Skin of body (tissue), 2 donors: Measurements from ENCODE around the gene ZNF444. TPM values are rescaled to one million over a fixed set of nuclear protein-coding genes. Genes with fewer than 3 reads are reported as not detected.
"Not testable (repeated sequence)": the region's sequence is repeated elsewhere in the genome, so short reads cannot be mapped to it uniquely, and the experiment has no call there.

ENCODE experiments used
- DNase-seq: peaks from one replicate; lab custom pipeline; 2025; lab: John Stamatoyannopoulos, UW
- total RNA-seq: library from RNA; depleted of rRNA; stranded (reverse); fragments of >200 nt; gene quantifications from one replicate; pipeline ENCODE4 v1.2.3, GENCODE V29; 2014

ZNF444 gene
- total RNA-seq = 9.2 TPM

DNA sequence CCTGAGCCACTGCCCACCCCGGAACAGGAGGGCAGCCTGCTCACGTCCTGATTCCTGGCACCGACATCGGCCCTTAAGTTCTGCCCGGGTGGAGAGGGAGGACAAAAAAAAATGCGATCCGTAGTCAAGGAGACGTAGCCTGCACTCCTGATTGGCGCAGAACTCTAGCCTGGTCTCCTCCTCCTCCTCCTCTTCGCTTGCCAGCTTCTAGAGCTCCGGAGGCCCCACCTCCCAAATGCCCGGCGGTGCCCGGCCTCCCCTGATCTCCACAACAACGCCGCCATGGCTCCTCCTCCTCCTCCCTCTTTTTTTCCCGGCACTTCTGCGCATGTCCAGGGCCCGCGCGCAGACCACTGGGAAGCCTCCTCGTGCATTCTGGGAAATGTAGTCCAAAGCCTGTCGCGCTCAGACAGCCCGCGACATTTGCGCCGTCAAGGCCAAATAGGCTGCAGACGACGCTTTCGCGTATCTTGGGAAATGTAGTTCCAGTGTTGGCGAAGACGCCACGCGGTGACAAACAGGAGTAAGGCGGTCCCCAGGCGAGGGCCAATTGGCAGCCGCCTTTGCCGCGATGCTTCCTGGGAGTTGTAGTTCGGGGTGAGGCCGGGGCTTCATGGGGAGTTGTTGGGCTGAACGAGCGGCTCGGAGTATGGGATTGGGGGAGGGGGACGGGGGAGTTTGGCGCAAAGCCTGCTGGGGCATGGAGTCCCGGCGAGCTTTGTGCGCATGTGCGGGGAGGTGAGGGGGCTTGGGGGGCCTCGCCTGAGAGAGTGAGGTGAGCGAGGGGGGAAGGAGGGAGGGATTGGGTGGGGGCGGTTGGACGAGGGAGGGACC lies at the start of gene ZNF444:
Gene ZNF444, plus strand, starts transcription at position 705 of the 834 bp plus-strand sequence. CDS start 5,625 bp downstream, outside the sequence.
- peak; percentile 99 for DNase-seq

GRCh38 chr19:56091751-56092546 lies 49.1 kb upstream of the ZNF444 start:
- no peak for DNase-seq

GRCh38 chr19:56092685-56093631 lies 48.1 kb upstream of the ZNF444 start:
- DNase-seq = no peak

DNA sequence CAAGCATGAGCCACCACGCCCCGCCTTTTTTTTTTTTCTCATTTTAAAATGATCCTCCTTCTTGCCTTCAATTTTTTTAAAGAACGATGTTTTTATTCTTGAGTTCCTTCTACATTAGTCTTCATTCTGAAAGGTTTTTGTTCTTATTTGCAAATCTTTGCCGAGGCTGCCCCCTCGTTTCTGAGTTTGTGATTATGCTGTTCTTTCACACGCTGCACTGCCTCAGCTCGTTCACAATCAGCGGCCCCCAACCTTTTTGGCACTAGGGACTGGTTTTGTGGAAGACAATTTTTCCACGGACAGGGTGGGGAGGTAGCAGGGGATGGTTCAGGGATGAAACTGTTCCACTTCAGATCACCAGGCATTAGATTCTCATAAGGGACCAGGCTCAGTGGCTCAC lies 46.6 kb upstream of the ZNF444 start:
- DNase-seq = no peak

GRCh38 chr19:56096665-56097064 lies 44.4 kb upstream of the ZNF444 start:
- DNase-seq = no peak

DNA sequence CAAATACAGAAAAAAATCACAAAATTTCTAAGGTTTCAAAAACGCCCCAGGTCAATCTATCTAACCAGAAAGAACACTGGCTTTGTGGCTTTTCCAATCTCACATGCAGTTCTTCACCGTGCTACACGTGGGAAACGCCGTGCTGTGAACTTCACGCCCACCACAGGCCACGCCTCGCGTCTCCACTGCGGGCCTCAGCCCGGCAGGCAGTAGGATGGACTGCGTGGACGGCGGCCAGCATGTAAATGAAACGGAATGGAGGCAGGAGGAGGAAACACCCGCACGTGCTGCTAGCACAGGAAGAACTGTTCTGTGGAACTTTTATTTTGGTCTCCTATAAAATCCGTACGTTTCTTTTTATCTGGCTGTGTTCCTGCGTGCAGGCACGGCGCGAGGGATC lies 43.8 kb upstream of the ZNF444 start:
- DNase-seq = no peak

- DNase-seq = no peak
Observed at GRCh38 chr19:56097776-56098175, 43.3 kb upstream of the ZNF444 start.

DNA sequence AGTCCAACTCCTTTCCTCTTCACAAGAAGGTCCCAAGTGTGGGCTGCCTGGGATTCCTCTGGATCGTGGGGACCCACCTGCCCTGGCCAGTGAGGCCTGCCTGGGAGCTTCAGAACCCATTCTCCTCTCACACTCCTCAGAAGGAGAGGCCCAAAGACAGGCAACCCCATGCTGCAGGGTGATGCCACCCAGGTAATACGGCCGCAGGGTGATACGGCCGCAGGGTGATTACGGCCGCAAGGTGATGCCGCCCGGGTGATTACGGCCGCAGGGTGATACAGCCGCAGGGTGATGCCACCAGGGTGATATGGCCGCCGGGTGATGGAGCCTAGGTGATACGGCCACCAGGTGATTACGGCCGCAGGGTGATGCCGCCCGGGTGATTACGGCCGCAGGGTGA lies 42.9 kb upstream of the ZNF444 start:
- not testable (repeated sequence) for DNase-seq

DNA sequence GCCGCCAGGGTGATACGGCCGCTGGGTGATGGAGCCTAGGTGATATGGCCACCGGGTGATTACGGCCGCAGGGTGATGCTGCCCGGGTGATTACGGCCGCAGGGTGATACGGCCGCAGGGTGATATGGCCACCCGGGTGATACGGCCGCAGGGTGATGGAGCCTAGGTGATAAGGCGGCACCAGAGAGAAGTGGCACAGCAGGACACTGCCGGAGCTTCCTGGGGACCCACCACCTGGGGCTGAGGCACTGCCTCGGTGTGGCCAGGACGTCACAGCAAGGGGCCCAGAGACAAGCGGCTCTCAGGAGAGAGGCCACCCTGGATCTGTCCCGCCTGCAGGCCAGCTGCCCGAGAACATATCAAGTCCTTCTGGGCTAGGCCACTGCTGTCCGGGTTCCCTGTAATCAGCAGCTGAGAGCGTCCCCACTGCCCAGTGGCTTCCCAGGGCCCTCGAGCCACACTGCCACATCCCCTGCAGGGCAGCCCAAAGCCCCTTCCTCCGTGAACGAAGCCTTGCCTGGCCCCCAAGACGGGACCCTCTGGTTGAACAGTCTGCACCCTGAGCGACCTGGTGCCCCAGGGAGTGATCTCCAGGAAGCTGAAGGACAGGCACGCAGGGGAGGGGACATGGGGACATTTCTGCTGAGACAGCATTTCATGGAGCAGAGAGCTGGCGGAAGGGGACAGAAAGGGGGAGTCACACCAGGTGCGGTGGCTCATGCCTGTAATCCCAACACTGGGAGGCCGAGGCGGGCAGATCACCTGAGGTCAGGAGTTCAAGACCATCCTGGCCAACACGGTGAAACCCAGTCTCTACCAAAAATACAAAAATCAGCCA lies 42.1 kb upstream of the ZNF444 start:
- no peak for DNase-seq

- no peak for DNase-seq
Observed at GRCh38 chr19:56099638-56100539, 41.2 kb upstream of the ZNF444 start.

DNA sequence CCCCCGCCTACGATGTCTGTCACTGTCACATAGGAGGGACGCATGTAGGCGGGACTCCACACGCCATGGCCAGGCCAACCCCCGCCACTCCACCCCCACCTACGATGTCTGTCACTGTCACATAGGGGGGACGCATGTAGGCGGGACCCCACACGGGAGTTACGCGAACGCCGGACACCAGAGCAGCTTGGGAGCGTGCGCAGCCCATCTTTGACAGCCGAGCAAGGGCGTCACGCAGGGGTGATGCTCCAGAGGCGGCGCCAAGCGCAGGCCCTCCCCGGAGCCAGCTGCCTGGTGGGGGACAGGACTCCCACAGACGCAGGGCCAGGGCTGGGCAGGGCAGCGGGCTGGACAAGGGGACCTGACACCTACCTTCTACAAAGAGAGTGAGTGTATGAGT lies 40.0 kb upstream of the ZNF444 start:
- DNase-seq = no peak

DNA sequence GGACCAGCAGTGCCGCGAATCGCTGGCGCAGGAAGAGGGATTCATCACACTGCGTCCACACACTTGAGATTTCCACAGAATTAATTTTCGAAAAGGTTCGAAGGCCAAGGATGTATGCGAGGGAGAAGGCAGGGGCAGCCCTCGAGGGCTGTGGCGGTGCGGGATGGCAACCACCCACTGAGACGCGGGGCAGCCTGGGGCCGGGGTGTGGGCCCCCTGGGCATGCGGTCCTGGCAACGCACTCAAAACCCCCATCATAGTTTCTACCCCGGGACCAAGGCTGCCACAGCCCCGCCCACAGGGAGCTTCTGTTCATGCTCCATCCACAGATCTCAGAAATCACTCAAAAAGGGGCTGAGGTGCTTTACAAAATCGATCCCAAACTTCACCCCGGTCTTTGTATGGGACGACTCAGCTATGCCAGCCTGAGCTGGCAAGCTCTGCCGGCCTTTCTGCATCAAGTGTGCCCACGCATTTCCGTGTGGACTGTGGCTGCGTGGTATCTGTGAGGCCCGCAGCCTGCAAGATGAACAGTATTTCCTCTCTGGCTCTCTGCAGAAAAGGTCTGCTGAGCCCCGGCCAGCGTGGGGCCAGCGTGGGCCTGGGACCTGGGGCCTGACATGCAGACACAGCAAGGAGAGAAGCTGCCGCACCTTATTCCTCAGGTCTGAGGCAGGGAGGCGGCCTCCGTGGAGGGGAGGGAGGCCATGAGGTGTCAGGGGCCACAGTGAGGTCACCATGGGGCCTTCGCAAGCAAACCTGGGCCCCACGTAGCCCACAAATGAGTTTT lies 39.1 kb upstream of the ZNF444 start:
- DNase-seq = no peak

GRCh38 chr19:56103027-56103614 lies 38.0 kb upstream of the ZNF444 start:
- no peak for DNase-seq

GRCh38 chr19:56104423-56104822 lies 36.7 kb upstream of the ZNF444 start:
- DNase-seq = no peak

GRCh38 chr19:56105090-56105701 lies 35.9 kb upstream of the ZNF444 start:
- peak; percentile 11 for DNase-seq

DNA sequence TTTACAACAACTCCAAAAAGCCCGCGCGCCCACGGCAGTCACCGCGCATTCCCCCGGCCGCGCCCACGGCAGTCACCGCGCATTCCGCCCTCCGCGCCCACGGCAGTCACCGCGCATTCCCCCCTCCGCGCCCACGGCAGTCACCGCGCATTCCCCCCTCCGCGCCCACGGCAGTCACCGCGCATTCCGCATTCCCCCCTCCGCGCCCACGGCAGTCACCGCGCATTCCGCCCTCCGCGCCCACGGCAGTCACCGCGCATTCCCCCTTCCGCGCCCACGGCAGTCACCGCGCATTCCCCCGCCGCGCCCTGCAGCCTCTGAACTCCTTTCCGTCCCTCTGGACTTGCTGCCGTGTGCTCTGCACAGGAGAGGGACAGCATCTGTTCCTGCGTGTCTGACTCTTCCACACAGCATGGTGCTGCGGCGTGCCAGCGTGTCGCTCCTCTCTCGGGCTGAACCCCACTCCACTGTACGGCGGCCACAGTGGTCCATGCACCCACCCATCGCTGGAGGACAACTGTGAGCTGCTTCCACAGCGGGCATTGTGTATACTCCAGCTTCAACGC lies 35.2 kb upstream of the ZNF444 start:
- not testable (repeated sequence) for DNase-seq

DNA sequence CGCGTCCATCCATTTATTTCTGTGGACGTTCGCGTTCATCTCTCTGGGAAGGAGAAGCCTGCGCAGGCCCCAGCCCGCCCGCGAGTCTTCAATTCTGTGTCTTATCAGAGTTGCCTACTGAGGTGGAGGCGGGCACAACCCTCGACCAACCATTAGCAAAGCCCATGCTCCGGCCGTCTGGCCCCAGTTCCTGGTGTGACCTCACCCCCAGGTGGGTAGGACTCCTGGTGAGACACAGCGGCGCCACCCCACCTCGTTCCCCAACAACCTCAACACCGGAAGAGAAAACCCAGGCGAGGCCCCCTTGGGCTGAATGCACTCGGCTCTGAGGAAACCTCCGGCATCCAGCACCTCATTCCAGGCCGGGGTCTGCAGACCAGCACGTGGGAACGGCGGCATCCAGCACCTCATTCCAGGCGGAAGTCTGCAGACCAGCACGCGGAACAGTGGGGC lies 34.7 kb upstream of the ZNF444 start:
- DNase-seq = no peak
